A549 treated with RU486 at 1 μM for 4 hours (cell line): ENCODE measurements around the gene TESPA1. TPM values are rescaled to one million over a fixed set of nuclear protein-coding genes. Genes with fewer than 3 reads are reported as not detected.

Experiments used
- total RNA-seq: library from RNA; stranded (reverse); fragments of 200-300 nt; extraction: Qiagen RNA extraction; gene quantifications from 5 replicates; pipeline ENCODE4 v1.2.3, GENCODE V29; 2022; ENCODE audit warnings: low read depth

TESPA1 gene
- not detected in 5 replicates for total RNA-seq

DNA sequence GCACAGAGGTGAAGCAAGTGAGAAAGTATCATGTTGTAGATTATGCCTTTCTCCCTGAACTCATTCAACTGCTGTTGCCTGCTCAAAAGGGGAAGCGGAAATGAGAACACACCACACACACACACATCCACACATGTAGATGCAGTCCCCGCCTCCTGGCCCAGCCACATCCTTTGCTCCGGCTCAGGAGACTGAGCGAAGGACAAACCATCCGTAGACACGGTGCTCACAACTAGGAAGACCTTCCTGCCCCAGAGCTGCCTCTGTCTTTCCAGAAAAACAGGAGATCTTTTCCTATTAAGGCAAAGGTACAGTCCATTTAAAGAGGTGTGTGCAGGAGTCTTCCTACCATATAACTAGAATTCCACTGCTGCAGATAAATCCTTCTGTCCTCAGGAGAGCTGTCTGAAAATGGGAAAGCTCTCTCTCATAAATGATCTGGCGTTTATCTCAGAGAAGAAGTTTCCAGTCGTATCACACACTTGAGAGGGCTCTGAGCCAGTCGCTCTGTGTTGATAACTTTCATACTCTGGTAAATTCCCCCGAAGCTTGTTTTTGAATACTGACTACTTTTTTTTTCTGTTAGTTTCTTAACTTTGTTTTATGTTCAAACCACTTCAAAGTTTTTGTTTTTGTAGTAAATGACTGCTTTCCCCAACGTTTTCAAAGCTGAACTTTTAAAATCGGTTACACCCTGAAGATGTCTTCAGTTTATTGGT is at the start of gene TESPA1:
Gene TESPA1 (minus strand): TSS at position 105 of the 719 bp plus-strand sequence. CDS start 10,200 bp downstream, outside the sequence.

DNA sequence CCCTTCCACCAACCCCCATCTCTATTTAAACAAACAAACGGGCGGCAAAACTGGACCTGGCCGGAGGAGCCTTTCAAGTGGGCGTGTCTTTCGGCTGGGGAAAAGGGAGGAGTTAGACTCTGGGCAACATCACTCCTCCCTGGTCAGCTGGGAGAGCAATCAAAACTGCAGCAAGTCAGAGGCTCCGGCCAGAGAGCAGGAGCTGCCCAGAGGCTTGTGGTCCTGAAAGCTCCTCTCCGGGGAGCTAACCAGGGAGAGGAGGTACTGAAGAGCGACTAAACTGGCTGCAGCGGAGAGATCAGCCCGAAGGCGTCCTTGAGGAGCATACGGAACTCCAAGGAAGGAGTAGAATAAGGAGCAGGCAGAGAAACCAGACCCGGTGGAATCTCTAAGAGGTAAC is 35.2 kb upstream of the TESPA1 start, which contains the start of gene NEUROD4:
Gene NEUROD4 (plus strand): TSS at position 191 of the 400 bp plus-strand sequence. CDS start 6,466 bp downstream, outside the sequence.

Other genes starting within 250 kb of the TESPA1 start
- gene MUCL1, start 130.2 kb downstream of the TESPA1 start, total RNA-seq: not detected in 5 replicates
- gene NEUROD4, start 35.2 kb upstream of the TESPA1 start, total RNA-seq: not detected in 5 replicates
- not detected in 5 replicates for gene OR9K2, start 141.6 kb upstream of the TESPA1 start, total RNA-seq
- gene OR10A7, start 236.3 kb upstream of the TESPA1 start, total RNA-seq: not detected in 5 replicates